GM12878 (cell line): Measurements from ENCODE around the gene DNASE1L1. TPM values are rescaled to one million over a fixed set of nuclear protein-coding genes. Genes with fewer than 3 reads are reported as not detected.

Source experiments
- BACH1 ChIP-seq: fragments of 450-650 bp; IDR thresholded peaks from 2 replicates; pipeline ENCODE4 v1.6.1; 2017; ENCODE audit warnings: mild to moderate bottlenecking, borderline replicate concordance
- DPF2 ChIP-seq: fragments of 450-650 bp; IDR thresholded peaks from 2 replicates; pipeline ENCODE4 v1.6.1; 2017; ENCODE audit warnings: mild to moderate bottlenecking
- HCFC1 ChIP-seq: fragments of 150-350 bp; IDR thresholded peaks from 2 replicates; pipeline ENCODE4 v1.6.1; 2014; ENCODE audit warnings: low read length
- IRF4 ChIP-seq: IDR thresholded peaks from 2 replicates; pipeline ENCODE4 v1.6.1; 2011; ENCODE audit warnings: low read depth, low read length
- MEF2B ChIP-seq: fragments of 450-650 bp; IDR thresholded peaks from 2 replicates; pipeline ENCODE4 v1.6.1; 2018; ENCODE audit warnings: mild to moderate bottlenecking, moderate library complexity; ENCODE audit not compliant: partially characterized antibody, poor library complexity, severe bottlenecking
- MYB ChIP-seq: fragments of 150-350 bp; IDR thresholded peaks from 2 replicates; pipeline ENCODE4 v1.6.1; 2014; ENCODE audit warnings: mild to moderate bottlenecking, low read depth, low read length, borderline replicate concordance
- POU2F2 ChIP-seq: IDR thresholded peaks from 3 replicates; pipeline ENCODE4 v1.6.1; 2011; ENCODE audit warnings: low read depth, mild to moderate bottlenecking, low read length, borderline replicate concordance
- RB1 ChIP-seq: fragments of 450-650 bp; formaldehyde crosslinking; IDR thresholded peaks from 2 replicates; pipeline ENCODE4 v1.6.1; 2017; ENCODE audit warnings: mild to moderate bottlenecking, borderline replicate concordance
- RFX5 ChIP-seq: IDR thresholded peaks from 2 replicates; pipeline ENCODE4 v1.6.1; 2011; ENCODE audit warnings: low read depth, low read length, improper control_type of control experiment
- TAF1 ChIP-seq: IDR thresholded peaks from 2 replicates; pipeline ENCODE4 v1.6.1; 2011; ENCODE audit warnings: mild to moderate bottlenecking, low read depth, low read length, borderline replicate concordance
- TCF12 ChIP-seq: IDR thresholded peaks from 2 replicates; pipeline ENCODE4 v1.6.1; 2011; ENCODE audit warnings: low read depth, mild to moderate bottlenecking, low read length
- polyA plus RNA-seq, 11 experiments: library from polyadenylated mRNA; depleted of rRNA in 4 of 11; unstranded in 6 of 11; stranded (reverse) in 5 of 11; fragments of >200 nt; fragmentation: Nextera tagmentation in 4 of 11; fragmentation: Illumina TruSeq in 1 of 11; extraction: Ambion mirVana in 4 of 11; extraction: Trizol in 1 of 11; gene quantifications; 1 replicate in 1 of 11; 2 replicates in 10 of 11; pipeline versions ENCODE4 v1.2.1 to v1.2.3, GENCODE V29; 2011 to 2016; ENCODE audit warnings: inconsistent platforms in 2 of 11, missing spikeins in 2 of 11, low read depth in 1 of 11
- total RNA-seq, 4 experiments: library from RNA; depleted of rRNA in 3 of 4; stranded (reverse); fragments of >200 nt in 3 of 4; fragmentation: Illumina TruSeq in 1 of 4; extraction: Trizol in 1 of 4; gene quantifications; 2 replicates each; pipeline versions ENCODE4 v1.2.1 to v1.2.3, GENCODE V29; 2013 to 2021
- TF ChIP-seq, protein P1 (sequence below): fragments of 150-350 bp; IDR thresholded peaks from 2 replicates; pipeline ENCODE4 v1.6.1; 2016; ENCODE audit warnings: low read depth, low read length
- TF ChIP-seq, protein P2 (sequence below): fragments of 450-650 bp; conservative IDR thresholded peaks from 2 replicates; pipeline ENCODE4 v1.6.1; 2017; ENCODE audit warnings: mild to moderate bottlenecking, moderate library complexity
- TF ChIP-seq, protein P3 (sequence below): fragments of 450-650 bp; IDR thresholded peaks from 2 replicates; pipeline ENCODE4 v1.6.1; 2016; ENCODE audit warnings: mild to moderate bottlenecking, moderate library complexity, borderline replicate concordance
- TF ChIP-seq, protein P4 (sequence below): fragments of 450-650 bp; IDR thresholded peaks from 2 replicates; pipeline ENCODE4 v1.6.1; 2017; ENCODE audit warnings: mild to moderate bottlenecking, moderate library complexity

DNASE1L1 gene
- total and polyA plus RNA-seq, 10 of the 15 experiments (the other 5 are each of a cell fraction or from before 2014, with no cell fraction given) = 0.60 to 22.7 (median 6.8) TPM

DNA sequence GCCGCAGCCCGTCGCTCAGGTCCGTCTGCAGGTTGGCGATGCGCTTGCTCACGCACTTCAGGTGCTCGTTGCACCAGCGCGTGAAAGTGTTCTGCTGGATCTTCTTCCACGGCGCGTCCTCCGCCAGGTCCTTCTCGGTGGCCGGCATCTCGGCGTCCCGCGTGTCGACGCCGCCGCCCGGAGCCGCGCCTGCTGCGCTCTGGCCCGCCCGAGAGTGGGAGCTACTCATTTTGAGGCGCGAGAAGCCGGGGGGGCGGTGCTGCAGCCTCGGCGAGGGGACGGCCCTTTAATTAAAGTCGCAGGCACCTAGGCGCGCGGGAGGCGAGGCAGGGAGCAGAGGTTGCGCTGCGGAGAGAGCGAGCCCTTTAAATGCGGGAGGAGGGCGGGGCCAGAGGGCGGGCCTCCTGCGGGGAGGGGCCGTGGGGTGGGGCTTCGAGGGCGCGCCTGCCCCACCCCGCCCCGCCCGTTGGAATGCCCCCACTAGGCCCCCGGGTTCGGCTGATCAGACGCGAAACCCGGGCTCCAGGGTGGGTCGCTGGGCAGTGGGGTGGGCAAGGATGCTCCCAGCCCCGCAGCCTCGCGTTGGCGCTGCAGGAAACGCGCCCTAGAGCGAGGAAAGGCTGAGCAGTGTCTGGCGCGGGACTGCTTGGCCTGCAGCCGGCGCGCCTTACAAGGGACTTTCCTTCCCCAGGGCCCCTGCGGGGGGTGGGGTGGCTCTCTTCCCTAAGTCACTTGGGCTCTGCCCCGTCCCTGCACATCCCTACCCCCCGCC lies 37.9 kb downstream of the DNASE1L1 start (continued):
- TF ChIP-seq, protein P1, sequence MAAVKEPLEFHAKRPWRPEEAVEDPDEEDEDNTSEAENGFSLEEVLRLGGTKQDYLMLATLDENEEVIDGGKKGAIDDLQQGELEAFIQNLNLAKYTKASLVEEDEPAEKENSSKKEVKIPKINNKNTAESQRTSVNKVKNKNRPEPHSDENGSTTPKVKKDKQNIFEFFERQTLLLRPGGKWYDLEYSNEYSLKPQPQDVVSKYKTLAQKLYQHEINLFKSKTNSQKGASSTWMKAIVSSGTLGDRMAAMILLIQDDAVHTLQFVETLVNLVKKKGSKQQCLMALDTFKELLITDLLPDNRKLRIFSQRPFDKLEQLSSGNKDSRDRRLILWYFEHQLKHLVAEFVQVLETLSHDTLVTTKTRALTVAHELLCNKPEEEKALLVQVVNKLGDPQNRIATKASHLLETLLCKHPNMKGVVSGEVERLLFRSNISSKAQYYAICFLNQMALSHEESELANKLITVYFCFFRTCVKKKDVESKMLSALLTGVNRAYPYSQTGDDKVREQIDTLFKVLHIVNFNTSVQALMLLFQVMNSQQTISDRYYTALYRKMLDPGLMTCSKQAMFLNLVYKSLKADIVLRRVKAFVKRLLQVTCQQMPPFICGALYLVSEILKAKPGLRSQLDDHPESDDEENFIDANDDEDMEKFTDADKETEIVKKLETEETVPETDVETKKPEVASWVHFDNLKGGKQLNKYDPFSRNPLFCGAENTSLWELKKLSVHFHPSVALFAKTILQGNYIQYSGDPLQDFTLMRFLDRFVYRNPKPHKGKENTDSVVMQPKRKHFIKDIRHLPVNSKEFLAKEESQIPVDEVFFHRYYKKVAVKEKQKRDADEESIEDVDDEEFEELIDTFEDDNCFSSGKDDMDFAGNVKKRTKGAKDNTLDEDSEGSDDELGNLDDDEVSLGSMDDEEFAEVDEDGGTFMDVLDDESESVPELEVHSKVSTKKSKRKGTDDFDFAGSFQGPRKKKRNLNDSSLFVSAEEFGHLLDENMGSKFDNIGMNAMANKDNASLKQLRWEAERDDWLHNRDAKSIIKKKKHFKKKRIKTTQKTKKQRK = no peak
- TF ChIP-seq DPF2 = no peak
- peak; percentile 71; the same call in 1 of the 2 replicates for TF ChIP-seq TAF1
- TF ChIP-seq HCFC1 = 0 out of 2 replicates have a peak, but pooled peaks have one; percentile 42
- TF ChIP-seq TCF12 = peak; percentile 72; the same call in 1 of the 2 replicates
- TF ChIP-seq, protein P2, sequence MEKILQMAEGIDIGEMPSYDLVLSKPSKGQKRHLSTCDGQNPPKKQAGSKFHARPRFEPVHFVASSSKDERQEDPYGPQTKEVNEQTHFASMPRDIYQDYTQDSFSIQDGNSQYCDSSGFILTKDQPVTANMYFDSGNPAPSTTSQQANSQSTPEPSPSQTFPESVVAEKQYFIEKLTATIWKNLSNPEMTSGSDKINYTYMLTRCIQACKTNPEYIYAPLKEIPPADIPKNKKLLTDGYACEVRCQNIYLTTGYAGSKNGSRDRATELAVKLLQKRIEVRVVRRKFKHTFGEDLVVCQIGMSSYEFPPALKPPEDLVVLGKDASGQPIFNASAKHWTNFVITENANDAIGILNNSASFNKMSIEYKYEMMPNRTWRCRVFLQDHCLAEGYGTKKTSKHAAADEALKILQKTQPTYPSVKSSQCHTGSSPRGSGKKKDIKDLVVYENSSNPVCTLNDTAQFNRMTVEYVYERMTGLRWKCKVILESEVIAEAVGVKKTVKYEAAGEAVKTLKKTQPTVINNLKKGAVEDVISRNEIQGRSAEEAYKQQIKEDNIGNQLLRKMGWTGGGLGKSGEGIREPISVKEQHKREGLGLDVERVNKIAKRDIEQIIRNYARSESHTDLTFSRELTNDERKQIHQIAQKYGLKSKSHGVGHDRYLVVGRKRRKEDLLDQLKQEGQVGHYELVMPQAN = peak; percentile 53; the same call in 1 of the 2 replicates
- no peak for TF ChIP-seq MYB
- TF ChIP-seq MEF2B = no peak
- peak; percentile 86 for TF ChIP-seq BACH1
- TF ChIP-seq, protein P3, sequence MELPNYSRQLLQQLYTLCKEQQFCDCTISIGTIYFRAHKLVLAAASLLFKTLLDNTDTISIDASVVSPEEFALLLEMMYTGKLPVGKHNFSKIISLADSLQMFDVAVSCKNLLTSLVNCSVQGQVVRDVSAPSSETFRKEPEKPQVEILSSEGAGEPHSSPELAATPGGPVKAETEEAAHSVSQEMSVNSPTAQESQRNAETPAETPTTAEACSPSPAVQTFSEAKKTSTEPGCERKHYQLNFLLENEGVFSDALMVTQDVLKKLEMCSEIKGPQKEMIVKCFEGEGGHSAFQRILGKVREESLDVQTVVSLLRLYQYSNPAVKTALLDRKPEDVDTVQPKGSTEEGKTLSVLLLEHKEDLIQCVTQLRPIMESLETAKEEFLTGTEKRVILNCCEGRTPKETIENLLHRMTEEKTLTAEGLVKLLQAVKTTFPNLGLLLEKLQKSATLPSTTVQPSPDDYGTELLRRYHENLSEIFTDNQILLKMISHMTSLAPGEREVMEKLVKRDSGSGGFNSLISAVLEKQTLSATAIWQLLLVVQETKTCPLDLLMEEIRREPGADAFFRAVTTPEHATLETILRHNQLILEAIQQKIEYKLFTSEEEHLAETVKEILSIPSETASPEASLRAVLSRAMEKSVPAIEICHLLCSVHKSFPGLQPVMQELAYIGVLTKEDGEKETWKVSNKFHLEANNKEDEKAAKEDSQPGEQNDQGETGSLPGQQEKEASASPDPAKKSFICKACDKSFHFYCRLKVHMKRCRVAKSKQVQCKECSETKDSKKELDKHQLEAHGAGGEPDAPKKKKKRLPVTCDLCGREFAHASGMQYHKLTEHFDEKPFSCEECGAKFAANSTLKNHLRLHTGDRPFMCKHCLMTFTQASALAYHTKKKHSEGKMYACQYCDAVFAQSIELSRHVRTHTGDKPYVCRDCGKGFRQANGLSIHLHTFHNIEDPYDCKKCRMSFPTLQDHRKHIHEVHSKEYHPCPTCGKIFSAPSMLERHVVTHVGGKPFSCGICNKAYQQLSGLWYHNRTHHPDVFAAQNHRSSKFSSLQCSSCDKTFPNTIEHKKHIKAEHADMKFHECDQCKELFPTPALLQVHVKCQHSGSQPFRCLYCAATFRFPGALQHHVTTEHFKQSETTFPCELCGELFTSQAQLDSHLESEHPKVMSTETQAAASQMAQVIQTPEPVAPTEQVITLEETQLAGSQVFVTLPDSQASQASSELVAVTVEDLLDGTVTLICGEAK = no peak
- TF ChIP-seq, protein P4, sequence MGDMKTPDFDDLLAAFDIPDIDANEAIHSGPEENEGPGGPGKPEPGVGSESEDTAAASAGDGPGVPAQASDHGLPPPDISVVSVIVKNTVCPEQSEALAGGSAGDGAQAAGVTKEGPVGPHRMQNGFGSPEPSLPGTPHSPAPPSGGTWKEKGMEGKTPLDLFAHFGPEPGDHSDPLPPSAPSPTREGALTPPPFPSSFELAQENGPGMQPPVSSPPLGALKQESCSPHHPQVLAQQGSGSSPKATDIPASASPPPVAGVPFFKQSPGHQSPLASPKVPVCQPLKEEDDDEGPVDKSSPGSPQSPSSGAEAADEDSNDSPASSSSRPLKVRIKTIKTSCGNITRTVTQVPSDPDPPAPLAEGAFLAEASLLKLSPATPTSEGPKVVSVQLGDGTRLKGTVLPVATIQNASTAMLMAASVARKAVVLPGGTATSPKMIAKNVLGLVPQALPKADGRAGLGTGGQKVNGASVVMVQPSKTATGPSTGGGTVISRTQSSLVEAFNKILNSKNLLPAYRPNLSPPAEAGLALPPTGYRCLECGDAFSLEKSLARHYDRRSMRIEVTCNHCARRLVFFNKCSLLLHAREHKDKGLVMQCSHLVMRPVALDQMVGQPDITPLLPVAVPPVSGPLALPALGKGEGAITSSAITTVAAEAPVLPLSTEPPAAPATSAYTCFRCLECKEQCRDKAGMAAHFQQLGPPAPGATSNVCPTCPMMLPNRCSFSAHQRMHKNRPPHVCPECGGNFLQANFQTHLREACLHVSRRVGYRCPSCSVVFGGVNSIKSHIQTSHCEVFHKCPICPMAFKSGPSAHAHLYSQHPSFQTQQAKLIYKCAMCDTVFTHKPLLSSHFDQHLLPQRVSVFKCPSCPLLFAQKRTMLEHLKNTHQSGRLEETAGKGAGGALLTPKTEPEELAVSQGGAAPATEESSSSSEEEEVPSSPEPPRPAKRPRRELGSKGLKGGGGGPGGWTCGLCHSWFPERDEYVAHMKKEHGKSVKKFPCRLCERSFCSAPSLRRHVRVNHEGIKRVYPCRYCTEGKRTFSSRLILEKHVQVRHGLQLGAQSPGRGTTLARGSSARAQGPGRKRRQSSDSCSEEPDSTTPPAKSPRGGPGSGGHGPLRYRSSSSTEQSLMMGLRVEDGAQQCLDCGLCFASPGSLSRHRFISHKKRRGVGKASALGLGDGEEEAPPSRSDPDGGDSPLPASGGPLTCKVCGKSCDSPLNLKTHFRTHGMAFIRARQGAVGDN = 0 out of 2 replicates have a peak, but pooled peaks have one; percentile 36
- TF ChIP-seq POU2F2 = peak; percentile 88; the same call in 2 of the 3 replicates
- no peak for TF ChIP-seq IRF4
- no peak for TF ChIP-seq RFX5
- 0 out of 2 replicates have a peak, but pooled peaks have one; percentile 21 for TF ChIP-seq RB1
